ENCODE measurements around the gene ITSN2. TPM values are rescaled to one million over a fixed set of nuclear protein-coding genes. Genes with fewer than 3 reads are reported as not detected.

The ITSN2 gene
- total and polyA plus RNA-seq, 2 of the 8 experiments (the other 6 are each of a cell fraction or from before 2014, with no cell fraction given) = 9.3 to 17.0 TPM

- Histone ChIP-seq H3K4me3 (ENCODE audit: extremely low read depth in 1 of 4, insufficient read depth in 2 of 4, low read depth in 3 of 4, low read length in 4 of 4) (no peak overlapping the region), H2BK5ac (ENCODE audit: low read depth, low read length) (no peak overlapping the region), H3K9ac (replicated peaks in 1 of 4; ENCODE audit: extremely low read depth in 1 of 4, low read depth in 3 of 4, low read length in 3 of 4) (no peak overlapping the region), H2BK20ac (ENCODE audit: low read length) (no peak overlapping the region), H3K79me2 (ENCODE audit: control insufficient read depth in 1 of 2, insufficient read depth in 2 of 2, low read length in 2 of 2) (no peaks in the 10 kb centered on the region), H3K4me2 (ENCODE audit: insufficient read depth in 1 of 2, low read depth in 2 of 2, low read length in 2 of 2) (no peak overlapping the region), H2BK15ac (ENCODE audit: low read length) (no peak overlapping the region), H3K56ac (replicated peaks; ENCODE audit: insufficient read length, low read depth, low read length) (no peak overlapping the region), H3K4ac (replicated peaks; ENCODE audit: insufficient read length, low read depth, low read length) (no peak overlapping the region), H3K18ac (ENCODE audit: extremely low read depth, low read length) (no peak overlapping the region), H2AK5ac (ENCODE audit: low read depth, low read length) (no peak overlapping the region), H3K23ac (ENCODE audit: insufficient read length) (no peak overlapping the region), H4K20me1 (replicated peaks in 1 of 2; ENCODE audit: control insufficient read depth in 1 of 2, insufficient read depth in 2 of 2, low read length in 2 of 2) (peaks cover 0 to 2% of the 10 kb centered on the region in 2 experiments), H4K5ac (ENCODE audit: insufficient read length, low read depth, low read length) (no peak overlapping the region), H3K4me1 (replicated peaks in 1 of 4; ENCODE audit: control insufficient read depth in 3 of 4, insufficient read depth in 4 of 4, low read length in 3 of 4) (no peaks in the 10 kb centered on the region), H3K36me3 (ENCODE audit: control insufficient read depth in 2 of 4, insufficient read depth in 4 of 4, low read length in 3 of 4) (no peaks in the 10 kb centered on the region), H3K9me3 (ENCODE audit: insufficient read depth in 2 of 2, low read depth in 1 of 2, low read length in 1 of 2) (no peaks in the 10 kb centered on the region), H2BK120ac (replicated peaks; ENCODE audit: low read depth, low read length) (no peak overlapping the region), H3K14ac (ENCODE audit: insufficient read length) (no peak overlapping the region), H4K91ac (replicated peaks; ENCODE audit: insufficient read length, low read length) (no peak overlapping the region), H4K8ac (ENCODE audit: extremely low read depth, insufficient read depth, low read length) (no peak overlapping the region), H2BK12ac (ENCODE audit: low read depth, low read length) (no peak overlapping the region), H3K27ac (ENCODE audit: low read depth, low read length) (no peak overlapping the region), H2AFZ (ENCODE audit: low read length) (no peak overlapping the region), H3K79me1 (ENCODE audit: low read depth, low read length) (no peaks in the 10 kb centered on the region), H3K23me2 (ENCODE audit: low read depth, low read length) (no peaks in the 10 kb centered on the region), H3K27me3 (replicated peaks in 1 of 4; ENCODE audit: control insufficient read depth in 3 of 4, extremely low read depth in 1 of 4, insufficient read depth in 3 of 4, low read length in 3 of 4) (no peaks in the 10 kb centered on the region)
- no peak for FAIRE-seq
- 58% methylated on average over 1 of the region's 1 CpG; no CpG with 5 or more reads in 1 of the 2 experiments for WGBS, 2 experiments (ENCODE audit: extremely low coverage in 1 of 2, insufficient coverage in 1 of 2, insufficient read length in 1 of 2, insufficient replicate concordance in 2 of 2, low coverage in 1 of 2, low lambda C conversion rate in 2 of 2, missing lambda C conversion rate in 1 of 2)
- no peak for DNase-seq (ENCODE audit: low read depth in 1 of 2, low spot score in 2 of 2)
- ChIA-PET POLR2A (ENCODE audit: partially characterized antibody) (no interaction called here), CTCF (ENCODE audit: partially characterized antibody) (interaction anchor here (0.6 to 1.5 kb wide), 6 partner anchors 12 to 158 kb away, joined by 3 to 4 read pairs (median 3); no protein-coding TSS in a partner anchor)
- TF ChIP-seq TCF12 (IDR thresholded peaks at IDR 0.05; ENCODE audit: low read depth, low read length) = no peak
- TF ChIP-seq USF2 (IDR thresholded peaks at IDR 0.05; ENCODE audit: low read length) = no peak
- no peak for TF ChIP-seq CBX5 (IDR thresholded peaks at IDR 0.05; ENCODE audit: low read depth, low read length)
- TF ChIP-seq SRF (IDR thresholded peaks at IDR 0.05; ENCODE audit: low read depth, low read length) = no peak
- no peak for TF ChIP-seq TAF7 (optimal IDR thresholded peaks at IDR 0.05; ENCODE audit: borderline replicate concordance, low read depth, low read length)
- no peak for TF ChIP-seq CREB1 (IDR thresholded peaks at IDR 0.05)
- no peak for TF ChIP-seq JUND (IDR thresholded peaks at IDR 0.05; ENCODE audit: low read length)
- TF ChIP-seq RAD21 (IDR thresholded peaks at IDR 0.05 in 1 of 2, conservative IDR thresholded peaks at IDR 0.05 in 1 of 2; ENCODE audit: low read depth in 2 of 2, low read length in 2 of 2) = peak; percentile 18 to 47; a peak in 3 of 4 replicates
- no peak for TF ChIP-seq SAP30 (IDR thresholded peaks at IDR 0.05; ENCODE audit: insufficient read depth, insufficient replicate concordance, low read length)
- TF ChIP-seq HDAC2 (IDR thresholded peaks at IDR 0.05; ENCODE audit: borderline replicate concordance in 1 of 2, low read depth in 2 of 2, low read length in 2 of 2) = no peak
- no peak for TF ChIP-seq CHD2 (IDR thresholded peaks at IDR 0.05; ENCODE audit: low read length)
- no peak for TF ChIP-seq MAX (IDR thresholded peaks at IDR 0.05)
These were observed 131.9 kb downstream of the ITSN2 start for GRCh38 chr2:24228470-24228869.

Data from H1 (cell line).